Right ventricle myocardium inferior (tissue), 1 donor: ENCODE data around the gene RAB11FIP5. TPM values are rescaled to one million over a fixed set of nuclear protein-coding genes. Genes with fewer than 3 reads are reported as not detected.

Experiments used
- total RNA-seq: library from RNA; stranded (reverse); fragmentation: NEBNext Ultra II Directional; extraction: Animal tissue kit (Norgen Biotek cat#: 25700); gene quantifications from one replicate; pipeline ENCODE4 v1.2.1, GENCODE V29; 2021
- donor health status: DM: no; HTN: yes; CAD: no; lungs with severe emphysema.

RAB11FIP5 gene
- total RNA-seq, 1 donor from 2014 or later, result 19.0 TPM

Other genes starting within 250 kb of the RAB11FIP5 start
- 52.4 TPM for gene SPR, start 225.5 kb downstream of the RAB11FIP5 start, total RNA-seq
- not detected for gene EMX1, start 195.4 kb downstream of the RAB11FIP5 start, total RNA-seq
- gene SFXN5, start 41.2 kb downstream of the RAB11FIP5 start, total RNA-seq, result 9.6 TPM
- gene NOTO, start 89.6 kb upstream of the RAB11FIP5 start, total RNA-seq, result not detected
- 16.8 TPM for gene SMYD5, start 101.3 kb upstream of the RAB11FIP5 start, total RNA-seq
- gene PRADC1, start 120.3 kb upstream of the RAB11FIP5 start, total RNA-seq, result 88.3 TPM
- 212 TPM for gene CCT7, start 121.4 kb upstream of the RAB11FIP5 start, total RNA-seq
- 0.87 TPM for gene FBXO41, start 171.5 kb upstream of the RAB11FIP5 start, total RNA-seq
- not detected for gene EGR4, start 180.6 kb upstream of the RAB11FIP5 start, total RNA-seq